Activated CD4-positive, alpha-beta T cell treated with anti-CD3 and anti-CD28 coated beads, Interleukin-10, Interleukin-2, amounts not matched to agents 100 ng/mL and 50 ng/mL, durations not matched to agents 16 hours and 8 hours (primary cell): ENCODE results near the gene C3orf52.

Experiments
- DNase-seq: peaks from one replicate; pipeline ENCODE4 v3.0.0-alpha.2; 2020

C3orf52 gene

DNA sequence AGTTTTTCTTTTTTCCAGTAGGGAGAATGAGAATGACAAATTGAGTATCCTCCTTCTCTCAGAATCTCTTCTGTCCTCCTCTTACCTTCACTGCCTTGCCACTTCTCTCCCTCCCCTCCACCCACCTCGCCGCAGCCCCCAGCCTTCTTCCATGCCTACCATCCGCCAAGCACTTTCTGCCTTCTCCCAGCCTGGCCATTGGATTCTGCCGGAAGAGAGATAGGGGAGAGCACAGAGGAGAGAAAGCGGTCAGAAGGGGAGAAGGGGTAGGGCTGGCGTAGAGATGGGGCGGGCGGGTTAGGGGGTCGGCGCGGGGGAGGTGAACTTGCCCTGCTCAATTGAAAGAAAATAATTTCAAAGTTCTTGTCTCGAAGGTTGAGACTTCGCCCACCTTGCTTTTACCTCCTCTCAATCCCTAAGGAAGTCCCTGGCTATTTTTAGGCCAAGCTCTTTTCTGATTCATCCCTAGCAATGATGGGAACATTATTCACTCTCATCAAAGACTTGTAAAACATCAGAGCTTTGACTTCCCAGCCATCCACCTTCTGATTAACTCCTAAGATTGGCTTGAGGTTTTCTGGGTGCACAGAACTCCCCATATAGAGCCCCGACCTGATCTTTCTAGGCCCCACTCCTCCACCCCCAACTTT lies 811 bp downstream of the C3orf52 start:
- DNase-seq = no peak

GRCh38 chr3:112087746-112088145 lies 1.6 kb downstream of the C3orf52 start:
- DNase-seq = no peak

DNA sequence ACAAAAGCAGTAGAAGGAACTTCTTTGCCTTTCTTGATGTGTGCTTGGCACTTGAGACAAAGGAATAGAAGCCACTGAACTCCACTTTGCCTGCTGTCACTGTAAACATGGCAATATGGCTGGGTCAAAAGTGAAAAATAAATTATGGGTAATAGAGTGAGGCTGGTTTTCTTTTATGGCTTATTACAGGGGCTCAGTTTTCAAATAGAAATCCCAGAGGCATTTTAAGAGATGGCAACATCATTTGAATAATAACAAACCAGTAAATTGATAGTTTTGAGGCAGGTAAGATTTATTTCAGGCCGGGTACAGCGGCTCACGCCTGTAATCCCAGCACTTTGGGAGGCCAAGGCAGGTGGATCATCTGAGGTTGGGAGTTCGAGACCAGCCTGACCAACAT lies 2.8 kb downstream of the C3orf52 start:
- DNase-seq = no peak

DNA sequence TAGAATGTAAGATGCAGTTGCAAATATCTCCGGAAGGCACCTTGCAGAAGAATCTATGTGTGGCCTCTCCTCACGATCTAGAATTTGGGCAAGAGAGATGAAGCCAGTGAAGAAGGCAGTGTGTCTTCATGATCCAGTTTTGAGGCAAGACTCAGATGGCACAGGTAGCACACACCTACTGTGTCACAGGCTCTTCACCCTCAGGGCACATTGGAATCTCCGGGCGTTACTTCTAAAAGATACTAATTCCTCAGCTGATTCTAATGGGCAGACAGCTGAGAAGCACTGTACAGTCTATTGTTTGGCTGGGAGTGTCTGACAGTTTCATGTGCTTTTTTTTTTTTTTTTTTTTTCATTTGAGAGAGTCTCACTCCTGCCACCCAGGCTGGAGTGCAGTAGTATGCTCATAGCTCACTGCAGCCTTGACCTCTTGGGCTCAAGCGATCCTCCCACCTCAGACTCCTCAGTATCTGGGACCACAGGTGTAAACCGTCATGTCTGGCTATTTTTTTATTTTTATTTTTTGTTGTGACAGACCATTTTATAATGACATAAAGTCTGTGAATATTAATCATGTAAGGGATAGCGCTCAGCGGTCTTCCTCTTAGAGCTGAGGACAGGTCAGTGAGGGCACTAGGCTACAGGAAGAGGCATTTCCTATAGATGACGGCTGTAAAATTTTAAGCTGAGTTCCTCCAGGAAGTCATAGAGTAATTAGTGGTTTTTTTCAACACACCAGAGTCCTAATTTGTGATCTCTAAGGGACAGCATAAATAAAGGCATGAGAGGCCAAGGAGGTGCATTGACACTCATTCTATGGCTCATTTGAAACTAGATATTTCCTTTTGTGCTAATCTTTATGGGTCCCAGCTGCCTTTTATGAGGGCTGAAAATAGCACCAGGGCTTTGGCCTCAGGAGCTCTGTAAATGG lies 4.0 kb downstream of the C3orf52 start:
- no peak for DNase-seq

DNA sequence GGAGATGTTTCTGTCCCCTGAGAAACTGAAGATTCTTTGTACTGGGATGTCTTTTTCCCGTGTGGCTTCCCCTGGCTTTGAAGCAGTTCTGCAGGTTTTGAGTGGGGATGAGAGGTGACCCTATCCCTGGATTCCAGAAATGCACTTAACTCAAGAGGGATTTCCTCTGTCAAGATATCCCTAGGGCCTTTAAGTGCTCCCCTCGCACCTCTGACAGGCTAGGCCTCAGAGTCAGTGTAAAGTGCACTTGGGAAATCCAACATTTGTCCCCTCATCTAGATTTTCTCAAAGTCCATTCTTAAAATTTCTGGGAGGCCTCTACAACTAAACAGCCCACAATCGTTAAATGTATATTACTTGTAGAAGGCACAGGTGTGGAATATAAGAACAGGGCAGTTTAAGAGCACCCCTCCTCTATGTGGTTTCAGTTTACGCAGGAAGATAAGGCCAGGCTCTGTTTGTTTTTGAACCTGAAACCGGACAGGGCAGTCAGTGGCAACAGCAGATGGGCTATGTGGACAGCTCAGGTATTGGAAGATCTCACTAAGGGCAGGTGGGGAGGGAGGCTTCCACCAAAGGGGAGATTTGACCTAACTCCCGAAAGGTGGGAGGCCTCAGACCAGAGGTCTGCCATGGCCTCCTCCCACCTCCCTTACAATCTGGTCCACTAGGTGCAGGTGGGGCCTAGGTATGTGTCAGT lies 4.8 kb downstream of the C3orf52 start:
- no peak for DNase-seq

GRCh38 chr3:112092496-112093179 lies 6.4 kb downstream of the C3orf52 start:
- DNase-seq = no peak

GRCh38 chr3:112093180-112093522 lies 7.0 kb downstream of the C3orf52 start:
- no peak for DNase-seq

DNA sequence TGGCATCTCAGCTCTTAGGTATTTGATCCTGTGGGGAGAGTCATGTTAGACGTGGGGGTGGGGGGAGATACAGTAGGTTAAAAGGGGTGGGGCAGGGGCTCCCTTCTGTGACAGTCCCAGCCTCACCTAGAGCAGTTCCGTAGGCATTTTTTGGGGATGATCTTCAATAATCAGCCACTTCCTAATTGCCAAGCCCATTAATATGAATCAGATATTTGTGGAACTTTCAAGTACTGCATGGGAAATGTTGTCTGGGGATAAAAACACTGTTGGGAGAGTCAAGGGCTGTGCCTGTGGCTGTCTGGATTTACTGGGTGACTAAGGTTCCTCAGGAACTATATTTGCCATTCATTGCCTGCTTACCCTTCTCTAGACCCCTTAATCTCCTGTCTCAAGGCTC lies 9.5 kb downstream of the C3orf52 start:
- no peak for DNase-seq

DNA sequence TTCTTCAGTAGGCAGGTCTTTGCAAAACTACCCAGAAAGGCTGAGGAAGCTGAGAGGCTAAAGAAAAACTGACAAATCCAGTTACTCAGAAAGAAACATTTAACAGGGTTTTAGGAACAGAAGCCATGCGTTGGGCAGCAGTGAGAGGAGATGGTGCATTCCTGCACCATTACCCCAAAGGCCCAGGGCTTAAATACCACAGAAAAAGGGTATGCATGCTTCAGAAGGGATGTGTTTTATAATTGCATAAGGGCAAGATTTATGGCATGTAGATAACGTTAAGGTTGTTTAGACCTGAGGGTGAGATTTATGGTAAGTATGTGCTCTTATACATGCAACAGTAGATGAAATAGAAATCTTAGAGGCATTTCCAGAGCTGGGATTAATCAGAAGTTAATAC lies 10.0 kb downstream of the C3orf52 start:
- DNase-seq = no peak

GRCh38 chr3:112097378-112097777 lies 11.2 kb downstream of the C3orf52 start:
- peak; percentile 42 for DNase-seq

- no peak for DNase-seq
These were observed 15.7 kb downstream of the C3orf52 start for GRCh38 chr3:112101916-112102315.

GRCh38 chr3:112104774-112105173 lies 18.6 kb downstream of the C3orf52 start:
- no peak for DNase-seq

DNA sequence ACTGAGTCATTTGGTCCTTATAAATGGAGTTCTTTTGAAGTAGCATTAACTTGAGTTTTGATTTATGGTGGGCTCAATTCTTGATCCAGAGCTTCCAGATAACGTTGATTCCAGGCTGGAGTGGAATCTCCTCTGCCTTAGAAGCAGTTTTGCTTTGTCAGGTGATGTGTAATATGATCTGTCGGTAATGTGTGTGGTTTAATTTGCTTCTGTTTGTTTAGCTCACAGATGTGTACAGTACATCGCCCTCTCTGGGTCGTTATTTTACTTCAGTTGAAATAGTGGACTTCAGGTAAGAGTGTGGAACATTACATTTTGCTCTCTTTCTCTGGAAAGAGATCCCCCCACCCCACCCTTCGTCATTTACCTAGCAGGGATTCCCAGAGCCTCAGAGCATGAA lies 23.1 kb downstream of the C3orf52 start:
- no peak for DNase-seq

GRCh38 chr3:112111785-112112402 lies 25.7 kb downstream of the C3orf52 start:
- peak; percentile 81 for DNase-seq

- no peak for DNase-seq
These were observed 28.5 kb downstream of the C3orf52 start for GRCh38 chr3:112114576-112115160.

- no peak for DNase-seq
These were observed 29.1 kb downstream of the C3orf52 start for GRCh38 chr3:112115161-112115739.

- no peak for DNase-seq
These were observed 29.7 kb downstream of the C3orf52 start for GRCh38 chr3:112115806-112116383.

- no peak for DNase-seq
These were observed 30.6 kb downstream of the C3orf52 start for GRCh38 chr3:112116748-112117186.

GRCh38 chr3:112117415-112117814 lies 31.2 kb downstream of the C3orf52 start:
- no peak for DNase-seq

DNA sequence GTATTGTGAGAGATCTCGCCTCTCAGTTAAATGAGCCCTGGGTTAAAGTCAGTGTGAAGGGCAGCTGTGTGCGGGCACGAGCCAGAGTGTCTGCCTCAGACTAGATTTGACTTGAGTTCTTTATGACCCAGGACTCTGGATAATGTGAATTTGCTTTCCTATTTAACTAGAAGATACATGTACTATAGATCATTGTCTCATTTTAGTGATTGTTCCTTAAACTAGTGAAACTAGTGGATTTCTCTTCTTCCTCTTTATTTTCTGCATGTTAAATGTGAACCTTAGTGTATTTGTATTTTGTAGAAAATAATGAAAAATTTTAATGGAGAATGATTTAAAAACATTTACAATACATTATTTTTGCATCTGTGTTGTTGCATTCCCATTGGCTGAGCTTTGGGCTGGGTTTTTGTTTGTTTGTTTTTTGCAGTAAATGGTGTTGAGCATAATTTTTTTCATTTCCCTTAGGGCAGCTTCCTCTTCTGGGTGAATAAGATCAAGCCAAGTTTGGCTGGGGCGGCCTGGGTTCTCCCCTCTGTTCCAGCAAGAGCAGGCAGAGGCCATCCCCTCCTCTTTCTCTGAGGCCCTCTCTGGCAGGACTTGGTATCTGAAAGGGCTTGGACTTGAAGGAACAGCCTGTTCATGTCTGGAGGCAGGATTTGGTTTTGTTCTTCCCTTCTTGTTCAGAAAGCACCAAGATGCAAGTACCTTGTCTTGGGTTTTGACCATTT lies 31.8 kb downstream of the C3orf52 start:
- DNase-seq = no peak
